Heart left ventricle (tissue), 16 donors: ENCODE measurements around the gene KCNJ6. TPM values are rescaled to one million over a fixed set of nuclear protein-coding genes. Genes with fewer than 3 reads are reported as not detected.

Experiments used
- ATAC-seq, 4 donors: fragments of 200-7000 bp; cut with Tn5 transposase; one replicate each; pipeline ENCODE4 v1.9.1; 2020 to 2022; ENCODE audit warnings: moderate library complexity in 4 of 4, mild to moderate bottlenecking in 3 of 4, moderate number of reproducible peaks in 1 of 4
- DNase-seq, 5 donors: peaks; one replicate each; pipeline ENCODE4 v3.0.0-alpha.2; 2020
- H3K27ac ChIP-seq, 12 donors: fragments of 200-600 bp; sonication (generic) in 4 of 12; one replicate each; pipeline versions ENCODE4 v1.5.0 to v1.8.0; 2016 to 2022; ENCODE audit warnings: mild to moderate bottlenecking in 2 of 12
- H3K27me3 ChIP-seq, 9 donors: fragments of 200-600 bp; sonication (generic) in 2 of 9; one replicate each; pipeline versions ENCODE4 v1.5.1 to v1.8.0; 2016 to 2022; ENCODE audit warnings: mild to moderate bottlenecking in 3 of 9
- H3K36me3 ChIP-seq, 9 donors: fragments of 200-600 bp; sonication (generic) in 2 of 9; one replicate each; pipeline versions ENCODE4 v1.5.0 to v1.8.0; 2018 to 2022; ENCODE audit warnings: mild to moderate bottlenecking in 2 of 9
- H3K4me1 ChIP-seq, 12 donors: fragments of 200-600 bp; sonication (generic) in 4 of 12; one replicate each; pipeline versions ENCODE4 v1.5.0 to v1.8.0; 2016 to 2022; ENCODE audit warnings: mild to moderate bottlenecking in 3 of 12
- H3K4me3 ChIP-seq, 12 donors: fragments of 200-600 bp; sonication (generic) in 4 of 12; one replicate each; pipeline versions ENCODE4 v1.5.0 to v1.8.0; 2017 to 2022; ENCODE audit warnings: mild to moderate bottlenecking in 9 of 12, moderate library complexity in 4 of 12
- H3K9me3 ChIP-seq, 12 donors: fragments of 200-600 bp; sonication (generic) in 4 of 12; one replicate each; pipeline versions ENCODE4 v1.5.0 to v1.8.0; 2016 to 2022; ENCODE audit warnings: mild to moderate bottlenecking in 1 of 12
- POLR2A ChIP-seq, 2 donors: fragments of 450-650 bp; IDR thresholded peaks; one replicate each; pipeline ENCODE4 v1.6.1; 2017; ENCODE audit warnings: antibody characterized with exemption in 2 of 2, mild to moderate bottlenecking in 2 of 2, moderate library complexity in 2 of 2
- WGBS, 4 donors: extraction: QIAGEN DNeasy Blood & Tissue Kit in 2 of 4; methylation state at CpG; one replicate each; pipeline versions ENCODE4 v1.1.5 to v1.1.7; 2013 to 2018; 5-methylcytosine and 5-hydroxymethylcytosine counted together
- intact Hi-C, 10 donors: fragments of 100-400 bp; cut with DNase I; formaldehyde crosslinking; loops; one replicate each; pipeline versions ENCODE4 v1.11.1 to v1.14.2; 2022
- polyA plus RNA-seq, 2 donors: library from polyadenylated mRNA; stranded (reverse); fragments of 200-250 nt; gene quantifications; one replicate each; pipeline ENCODE4 v1.2.3, GENCODE V29; 2013
- total RNA-seq, 9 donors: library from RNA; depleted of rRNA in 2 of 9; stranded (reverse); fragments of >200 nt in 2 of 9; fragmentation: NEBNext Ultra II Directional in 3 of 9; extraction: Animal tissue kit (Norgen Biotek cat#: 25700) in 3 of 9; gene quantifications; one replicate each; pipeline versions ENCODE4 v1.1.0 to v1.2.4, GENCODE V29; 2016 to 2023
- TF ChIP-seq, protein P1 (sequence below), 12 donors: fragments of 200-600 bp; sonication (generic) in 4 of 12; IDR thresholded peaks; one replicate each; pipeline versions ENCODE4 v1.5.0 to v1.8.0; 2018 to 2022; ENCODE audit warnings: antibody characterized with exemption in 12 of 12, mild to moderate bottlenecking in 5 of 12
- donor health status: ischemic (EF 13 %, LVEDD 7.1; RV severe dilation, severe dysfunction).
- donor health status: healthy with polysubstance abuse.
- donor health status: DM: no; HTN: yes; CAD: no.
- donor health status: DM: no; HTN: no; CAD: no.
- donor health status: ischemic (EF 25% LVEDD 6.9; RV normal size, moderate dysfunction).
- donor health status: ischemic (EF 25% LVEDD 5.7; RV mildly dilated, moderate dysfunction).
- donor health status: healthy.
- donor health status: DM: yes; HTN: yes; CAD: no.
- donor health status: ischemic (EF 35%, LVEDD 5.7; RV mildly dilated, moderate dysfunction).
- donor health status: nonischemic (EF 11% LVEDD 7.7; RV severe dilation, severe dysfunction).
- donor health status: DM: yes; HTN: yes; CAD: no.
- donor health status: PGD.
- donor health status: ischemic (EF 29% LVEDD 5.4; RV normal size, mild dysfunction).
- donor health status: nonischemic (EF 23%, LVEDD 6.1; RV moderate dilation, normal function).

KCNJ6 gene
- total and polyA plus RNA-seq, 11 donors = not detected

DNA sequence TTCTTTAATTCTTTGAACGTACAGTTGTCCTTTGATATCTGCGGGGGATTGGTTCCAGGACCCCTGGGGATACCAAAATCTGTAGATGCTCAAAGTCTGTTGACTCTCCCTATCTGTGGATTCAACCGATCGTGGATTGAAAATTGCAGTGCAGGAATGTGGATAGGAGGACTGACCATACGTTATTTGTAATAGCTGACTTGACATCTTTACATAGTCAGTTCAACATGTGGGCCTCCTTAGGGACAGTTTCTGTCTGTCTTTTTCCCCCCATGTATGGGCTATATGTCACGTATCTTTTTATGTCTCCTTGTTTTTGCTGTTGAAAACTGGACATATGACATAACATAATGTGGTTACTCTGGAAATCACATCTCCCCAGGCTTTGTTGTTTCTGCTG lies 344.8 kb downstream of the KCNJ6 start:
- H3K4me3 ChIP-seq = no peak overlapping the region
- WGBS, 4 donors = 68 to 78% (median 75%) methylated on average over 6 of the region's 6 CpGs

DNA sequence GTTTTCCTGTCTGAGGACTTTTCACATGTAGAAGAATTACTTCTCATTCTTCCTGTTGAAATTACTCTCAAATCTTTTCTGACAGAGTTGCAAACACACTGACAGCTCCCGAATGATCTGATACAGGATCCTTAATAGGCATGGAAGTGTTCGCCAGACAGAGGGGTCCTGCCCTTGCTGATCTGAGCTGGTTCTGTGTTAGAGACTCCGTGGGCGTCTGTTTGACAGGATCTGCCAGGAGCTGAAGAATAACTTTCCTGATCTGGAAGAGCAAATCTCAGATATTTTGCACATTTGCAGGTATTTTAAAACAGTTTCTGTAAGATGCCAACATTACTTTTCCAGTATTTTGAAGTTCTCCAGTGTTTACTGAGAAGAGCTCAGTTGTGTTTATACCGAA lies 347.3 kb downstream of the KCNJ6 start:
- intact Hi-C loops = loop anchor here in 8 of 10 donors (5.0 to 10.0 kb wide), 7 partner anchors 54 to 364 kb away; partner anchors contain the start of gene DYRK1A (in 2 of the 8)
- Histone ChIP-seq H3K36me3 (no peaks in the 10 kb centered on the region), H3K4me3 (no peak overlapping the region), H3K27me3 (no peaks in the 10 kb centered on the region), H3K4me1 (peaks cover 0 to 18% (median 6%) of the 10 kb centered on the region in 12 donors), H3K27ac (no peak overlapping the region), H3K9me3 (no peaks in the 10 kb centered on the region)
- TF ChIP-seq, protein P1, sequence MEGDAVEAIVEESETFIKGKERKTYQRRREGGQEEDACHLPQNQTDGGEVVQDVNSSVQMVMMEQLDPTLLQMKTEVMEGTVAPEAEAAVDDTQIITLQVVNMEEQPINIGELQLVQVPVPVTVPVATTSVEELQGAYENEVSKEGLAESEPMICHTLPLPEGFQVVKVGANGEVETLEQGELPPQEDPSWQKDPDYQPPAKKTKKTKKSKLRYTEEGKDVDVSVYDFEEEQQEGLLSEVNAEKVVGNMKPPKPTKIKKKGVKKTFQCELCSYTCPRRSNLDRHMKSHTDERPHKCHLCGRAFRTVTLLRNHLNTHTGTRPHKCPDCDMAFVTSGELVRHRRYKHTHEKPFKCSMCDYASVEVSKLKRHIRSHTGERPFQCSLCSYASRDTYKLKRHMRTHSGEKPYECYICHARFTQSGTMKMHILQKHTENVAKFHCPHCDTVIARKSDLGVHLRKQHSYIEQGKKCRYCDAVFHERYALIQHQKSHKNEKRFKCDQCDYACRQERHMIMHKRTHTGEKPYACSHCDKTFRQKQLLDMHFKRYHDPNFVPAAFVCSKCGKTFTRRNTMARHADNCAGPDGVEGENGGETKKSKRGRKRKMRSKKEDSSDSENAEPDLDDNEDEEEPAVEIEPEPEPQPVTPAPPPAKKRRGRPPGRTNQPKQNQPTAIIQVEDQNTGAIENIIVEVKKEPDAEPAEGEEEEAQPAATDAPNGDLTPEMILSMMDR (IDR thresholded peaks at IDR 0.05) = no peak
- no peak for TF ChIP-seq POLR2A (IDR thresholded peaks at IDR 0.05)
- DNase-seq = no peak
- ATAC-seq = no peak
- WGBS, 4 donors = 70 to 74% (median 72%) methylated on average over 5 of the region's 5 CpGs

More for the DNA sequence above, 344.8 kb downstream of the KCNJ6 start:
- H3K27ac ChIP-seq = no peak overlapping the region
- no peak for TF ChIP-seq POLR2A (IDR thresholded peaks at IDR 0.05)
- TF ChIP-seq, protein P1 (IDR thresholded peaks at IDR 0.05) = no peak
- H3K9me3 ChIP-seq = no peaks in the 10 kb centered on the region
- ATAC-seq (no peak), DNase-seq (no peak)
- H3K27me3 ChIP-seq = no peaks in the 10 kb centered on the region
- intact Hi-C loops = no loop called here
- H3K36me3 ChIP-seq = no peaks in the 10 kb centered on the region
- peaks cover 0 to 7% (median 0%) of the 10 kb centered on the region in 12 donors for H3K4me1 ChIP-seq

DNA sequence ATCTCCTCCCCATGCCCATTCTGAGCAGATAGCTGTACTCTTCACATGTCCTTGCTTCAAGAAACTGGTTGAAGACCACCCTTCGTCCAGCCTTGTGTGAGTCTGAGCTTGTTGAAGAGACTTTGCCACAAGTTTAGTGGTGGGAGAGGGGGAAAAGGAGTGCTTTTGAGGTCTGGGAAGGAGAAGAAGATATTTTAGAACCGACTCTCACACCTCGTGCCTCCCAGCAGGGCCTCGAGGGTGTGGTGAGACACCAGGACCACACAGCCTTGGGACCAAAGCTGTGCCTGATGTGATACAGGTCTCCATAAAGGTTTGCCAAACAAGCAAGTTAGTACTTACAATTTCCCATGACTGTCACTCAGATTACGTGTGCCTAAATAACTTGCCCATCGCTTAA lies 347.8 kb downstream of the KCNJ6 start:
- Histone ChIP-seq H3K36me3 (no peaks in the 10 kb centered on the region), H3K27me3 (no peaks in the 10 kb centered on the region), H3K9me3 (no peaks in the 10 kb centered on the region), H3K4me1 (peaks cover 0 to 18% (median 6%) of the 10 kb centered on the region in 12 donors), H3K4me3 (no peak overlapping the region), H3K27ac (no peak overlapping the region)
- WGBS, 4 donors = 61 to 73% (median 72%) methylated on average over 6 of the region's 6 CpGs
- intact Hi-C loops = loop anchor here in 8 of 10 donors (5.0 to 10.0 kb wide), 7 partner anchors 54 to 364 kb away; partner anchors contain the start of gene DYRK1A (in 2 of the 8)
- TF ChIP-seq POLR2A (IDR thresholded peaks at IDR 0.05) = no peak
- TF ChIP-seq, protein P1 (IDR thresholded peaks at IDR 0.05) = no peak
- no peak for ATAC-seq
- DNase-seq = no peak

DNA sequence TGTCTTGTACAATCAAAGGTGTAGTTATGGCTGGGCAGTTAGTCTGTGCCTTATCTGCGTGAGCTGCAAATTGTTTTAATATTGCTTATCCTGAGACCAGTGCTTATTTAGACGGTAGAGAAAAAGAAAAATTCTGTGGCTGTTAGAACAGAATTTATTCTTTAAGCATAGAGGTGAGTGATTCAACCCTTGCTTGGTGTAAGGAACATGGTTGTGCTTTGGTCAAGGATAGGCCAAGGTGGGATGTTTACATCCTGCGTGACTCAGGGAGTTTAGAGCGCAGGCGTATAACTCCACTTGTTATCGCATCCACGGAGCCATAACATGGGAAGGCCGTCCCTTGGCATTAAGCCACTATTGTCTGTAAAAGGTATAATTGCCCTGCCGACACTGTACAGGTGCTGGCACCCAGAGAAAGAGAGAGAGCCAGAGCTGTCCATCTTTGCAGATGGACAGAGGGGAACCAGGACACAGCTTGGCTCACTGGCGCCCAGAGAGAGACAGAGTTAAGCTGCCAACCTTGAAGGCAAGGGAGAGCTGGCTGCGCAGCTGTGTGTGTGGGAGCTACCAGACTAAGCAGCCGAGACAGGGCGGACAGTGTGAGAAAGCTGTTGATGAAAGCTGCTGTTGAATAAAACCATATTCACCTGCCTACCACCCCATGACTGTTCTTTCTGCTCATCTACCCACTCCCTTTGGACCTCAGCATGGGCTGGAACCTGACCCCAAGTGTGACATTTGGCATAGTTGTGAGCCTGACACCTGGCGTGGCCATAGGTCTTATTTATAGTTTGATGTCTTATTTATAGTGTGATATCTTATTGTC lies 349.3 kb downstream of the KCNJ6 start:
- no peaks in the 10 kb centered on the region for H3K9me3 ChIP-seq
- DNase-seq (no peak), ATAC-seq (no peak)
- intact Hi-C loops = loop anchor here in 8 of 10 donors (5.0 to 10.0 kb wide), 7 partner anchors 52 to 362 kb away; partner anchors contain the start of gene DYRK1A (in 2 of the 8)
- 64 to 72% (median 70%) methylated on average over 14 of the region's 14 CpGs for WGBS, 4 donors
- no peaks in the 10 kb centered on the region for H3K27me3 ChIP-seq
- H3K36me3 ChIP-seq = no peaks in the 10 kb centered on the region
- no peak for TF ChIP-seq POLR2A (IDR thresholded peaks at IDR 0.05)
- H3K4me3 ChIP-seq = no peak overlapping the region
- H3K4me1 ChIP-seq = peaks cover 0 to 26% (median 11%) of the 10 kb centered on the region in 12 donors
- peak overlapping the region in 6 of 12 donors; percentile 4 to 54 (median 34) for H3K27ac ChIP-seq
